ENCODE data around the gene PFKFB3. TPM values are rescaled to one million over a fixed set of nuclear protein-coding genes. Genes with fewer than 3 reads are reported as not detected.

Gene PFKFB3
- total and polyA plus RNA-seq, 4 donors: 24.9 to 54.8 (median 39.3) TPM

DNA sequence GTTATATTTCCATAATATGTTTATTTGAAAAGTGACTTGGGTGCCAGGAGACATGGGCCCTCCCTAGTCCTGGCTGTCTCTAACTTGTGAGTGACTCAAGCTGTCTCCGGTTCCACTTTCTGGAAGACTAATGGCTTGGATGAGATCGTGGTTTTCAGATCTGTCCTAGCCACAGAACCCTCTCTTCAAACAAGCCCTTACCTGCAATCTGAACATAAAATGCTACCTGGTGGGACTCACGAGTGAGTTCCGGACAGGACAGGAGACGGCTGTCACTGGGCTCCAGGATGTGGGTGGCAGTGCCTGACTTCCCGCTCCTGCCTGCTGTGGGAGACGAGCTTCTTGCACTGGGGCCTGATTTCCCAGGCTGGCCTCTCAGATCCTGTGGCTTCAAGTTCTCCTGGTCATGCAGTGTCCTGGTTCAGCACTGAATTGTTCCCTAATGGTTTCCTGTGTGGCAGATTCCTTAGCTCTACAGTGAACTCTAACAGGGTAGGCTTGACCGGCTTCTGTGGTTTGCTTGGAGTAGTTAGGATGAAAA is 26.0 kb upstream of the PFKFB3 start:
- H3K4me1 ChIP-seq (ENCODE audit: control insufficient read depth, insufficient read depth, low read length): peaks cover 12% of the 10 kb centered on the region
- no peaks in the 10 kb centered on the region for H3K9me3 ChIP-seq (ENCODE audit: control insufficient read depth, insufficient read depth, low read length)
- WGBS (ENCODE audit: insufficient coverage): 90% methylated on average over 5 of the region's 8 CpGs
- H3K27ac ChIP-seq (ENCODE audit: low read depth, low read length): no peak overlapping the region
- H3K4me3 ChIP-seq (ENCODE audit: low read depth, low read length): no peak overlapping the region
- H3K27me3 ChIP-seq (ENCODE audit: control insufficient read depth, insufficient read depth, low read length): no peaks in the 10 kb centered on the region
- no peak for DNase-seq (ENCODE audit: low read depth in 4 of 6, low spot score in 6 of 6)
- peaks cover 5% of the 10 kb centered on the region for H3K36me3 ChIP-seq (ENCODE audit: control insufficient read depth, insufficient read depth, low read length)

DNA sequence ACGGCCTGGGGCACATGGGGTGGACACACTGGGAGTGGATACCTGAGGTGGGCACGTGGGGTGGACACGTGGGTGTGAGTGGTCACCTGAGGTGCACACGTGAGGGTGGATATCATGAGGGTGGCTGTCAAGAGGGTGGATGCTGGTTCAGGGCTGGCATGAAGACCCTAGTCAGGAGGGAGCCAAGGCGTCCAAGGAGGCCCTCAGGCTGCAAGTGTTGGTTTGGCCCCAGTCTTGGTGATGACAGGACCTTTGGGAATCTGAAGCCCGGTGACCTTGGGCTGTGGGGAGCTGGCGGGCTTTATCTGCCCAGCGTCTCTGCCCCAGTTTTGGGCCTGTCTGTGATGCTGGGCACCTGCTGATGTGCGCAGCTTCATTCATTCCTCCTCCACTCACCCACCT is 24.9 kb upstream of the PFKFB3 start:
- H3K36me3 ChIP-seq (ENCODE audit: control insufficient read depth, insufficient read depth, low read length): peaks cover 5% of the 10 kb centered on the region
- H3K9me3 ChIP-seq (ENCODE audit: control insufficient read depth, insufficient read depth, low read length): no peaks in the 10 kb centered on the region
- H3K4me1 ChIP-seq (ENCODE audit: control insufficient read depth, insufficient read depth, low read length): peaks cover 18% of the 10 kb centered on the region
- H3K4me3 ChIP-seq (ENCODE audit: low read depth, low read length): no peak overlapping the region
- WGBS (ENCODE audit: insufficient coverage): 90% methylated on average over 9 of the region's 9 CpGs
- H3K27ac ChIP-seq (ENCODE audit: low read depth, low read length): no peak overlapping the region
- H3K27me3 ChIP-seq (ENCODE audit: control insufficient read depth, insufficient read depth, low read length): no peaks in the 10 kb centered on the region
- DNase-seq (ENCODE audit: low read depth in 4 of 6, low spot score in 6 of 6): no peak

DNA sequence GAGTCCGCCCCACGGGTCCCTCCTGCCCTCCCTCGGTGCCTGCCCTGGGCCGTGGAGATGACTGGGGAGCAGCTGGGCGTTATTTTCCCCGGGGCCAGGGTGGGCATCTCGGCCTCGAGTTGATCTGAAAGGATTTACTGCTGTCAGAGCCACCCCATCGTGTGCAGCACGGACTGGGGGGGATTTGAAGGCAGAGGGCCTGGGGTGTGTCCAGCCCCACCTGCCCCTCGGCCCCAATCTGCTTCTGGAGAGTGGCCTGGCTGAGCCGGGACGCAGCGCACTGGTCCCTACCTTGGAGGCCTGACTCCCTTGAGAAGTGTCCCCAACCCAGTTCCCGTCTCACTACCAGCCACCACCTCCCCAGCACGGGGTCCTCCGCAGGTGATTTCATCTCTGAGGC is 24.2 kb upstream of the PFKFB3 start:
- no peak for DNase-seq (ENCODE audit: low read depth in 4 of 6, low spot score in 6 of 6)
- no peaks in the 10 kb centered on the region for H3K9me3 ChIP-seq (ENCODE audit: control insufficient read depth, insufficient read depth, low read length)
- H3K4me1 ChIP-seq (ENCODE audit: control insufficient read depth, insufficient read depth, low read length): peaks cover 18% of the 10 kb centered on the region
- H3K27ac ChIP-seq (ENCODE audit: low read depth, low read length): no peak overlapping the region
- H3K4me3 ChIP-seq (ENCODE audit: low read depth, low read length): no peak overlapping the region
- 62% methylated on average over 17 of the region's 17 CpGs for WGBS (ENCODE audit: insufficient coverage)
- H3K36me3 ChIP-seq (ENCODE audit: control insufficient read depth, insufficient read depth, low read length): peaks cover 5% of the 10 kb centered on the region
- no peaks in the 10 kb centered on the region for H3K27me3 ChIP-seq (ENCODE audit: control insufficient read depth, insufficient read depth, low read length)

DNA sequence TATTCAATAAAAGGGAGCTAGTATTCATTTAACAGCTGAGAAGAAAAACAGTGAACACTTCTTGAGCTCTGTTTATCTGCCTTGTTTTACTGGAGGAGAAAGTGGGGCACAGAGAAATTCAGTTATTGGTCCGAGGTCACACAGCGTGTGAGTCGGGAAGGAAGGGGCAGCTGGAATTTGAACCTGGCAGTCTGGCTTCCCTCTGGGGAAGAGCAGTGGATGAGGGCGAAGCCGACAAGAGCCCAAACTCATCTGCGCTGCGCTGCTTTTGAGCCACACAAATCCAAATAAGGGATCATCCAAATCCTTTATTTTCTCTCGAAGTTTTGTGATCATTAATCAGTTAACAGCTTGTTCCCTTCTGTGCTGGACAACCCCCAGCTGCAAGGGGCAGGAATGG is 23.7 kb upstream of the PFKFB3 start:
- 71% methylated on average over 5 of the region's 8 CpGs for WGBS (ENCODE audit: insufficient coverage)
- no peak for DNase-seq (ENCODE audit: low read depth in 4 of 6, low spot score in 6 of 6)
- H3K4me3 ChIP-seq (ENCODE audit: low read depth, low read length): no peak overlapping the region
- no peaks in the 10 kb centered on the region for H3K9me3 ChIP-seq (ENCODE audit: control insufficient read depth, insufficient read depth, low read length)
- peaks cover 17% of the 10 kb centered on the region for H3K4me1 ChIP-seq (ENCODE audit: control insufficient read depth, insufficient read depth, low read length)
- peaks cover 5% of the 10 kb centered on the region for H3K36me3 ChIP-seq (ENCODE audit: control insufficient read depth, insufficient read depth, low read length)
- H3K27me3 ChIP-seq (ENCODE audit: control insufficient read depth, insufficient read depth, low read length): no peaks in the 10 kb centered on the region
- H3K27ac ChIP-seq (ENCODE audit: low read depth, low read length): no peak overlapping the region

DNA sequence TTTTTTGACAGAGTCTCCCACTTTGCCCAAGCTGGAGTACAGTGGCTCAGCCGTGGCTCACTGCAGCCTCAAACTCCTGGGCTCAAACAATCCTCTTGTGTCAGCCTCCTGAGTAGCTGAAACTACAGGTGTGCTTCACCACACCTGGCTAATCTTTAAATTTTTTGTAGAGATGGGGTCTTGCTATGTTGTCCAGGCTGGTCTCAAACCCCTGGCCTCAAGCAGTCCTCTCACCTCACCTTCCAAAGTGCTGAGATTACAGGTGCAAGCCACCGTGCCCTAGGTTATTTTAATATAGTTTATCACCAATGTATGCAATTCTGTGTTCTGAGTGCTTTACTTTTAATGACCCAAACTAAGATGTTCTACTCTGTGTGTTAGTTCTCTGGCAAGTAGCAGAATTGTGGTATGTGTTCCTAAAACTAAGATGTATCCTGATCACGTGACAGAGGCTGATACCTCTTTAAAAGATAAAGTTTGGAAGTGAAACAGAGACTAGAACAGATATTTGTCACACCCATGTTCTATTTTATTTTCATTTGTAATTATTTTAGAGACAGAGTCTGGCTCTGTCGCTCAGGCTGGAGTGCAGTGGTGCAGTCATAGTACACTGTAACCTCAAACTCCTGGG is 22.1 kb upstream of the PFKFB3 start:
- Histone ChIP-seq H3K4me3 (ENCODE audit: low read depth, low read length) (no peak overlapping the region), H3K27ac (ENCODE audit: low read depth, low read length) (no peak overlapping the region), H3K9me3 (ENCODE audit: control insufficient read depth, insufficient read depth, low read length) (no peaks in the 10 kb centered on the region), H3K27me3 (ENCODE audit: control insufficient read depth, insufficient read depth, low read length) (no peaks in the 10 kb centered on the region), H3K36me3 (ENCODE audit: control insufficient read depth, insufficient read depth, low read length) (no peaks in the 10 kb centered on the region), H3K4me1 (ENCODE audit: control insufficient read depth, insufficient read depth, low read length) (peaks cover 12% of the 10 kb centered on the region)
- no peak for DNase-seq (ENCODE audit: low read depth in 4 of 6, low spot score in 6 of 6)
- 100% methylated on average over 1 of the region's 4 CpGs for WGBS (ENCODE audit: insufficient coverage)

DNA sequence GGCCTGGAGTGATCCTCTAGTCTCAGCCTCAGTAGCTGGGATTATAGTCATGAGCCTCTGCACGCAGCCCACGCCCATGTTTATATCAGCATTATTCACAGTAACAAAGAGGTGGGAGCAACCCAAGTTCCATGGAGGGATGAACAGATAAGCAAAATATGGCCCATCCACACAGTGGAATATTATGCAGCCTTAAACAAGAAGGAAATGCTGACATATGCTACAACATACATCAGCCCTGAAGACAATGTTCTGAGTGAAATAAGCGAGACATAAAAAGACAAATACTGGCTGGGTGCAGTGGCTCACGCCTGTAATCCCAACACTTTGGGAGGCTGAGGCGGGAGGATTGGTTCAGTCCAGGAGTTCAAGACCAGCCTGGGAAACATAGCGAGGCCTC is 21.5 kb upstream of the PFKFB3 start:
- Histone ChIP-seq H3K4me1 (ENCODE audit: control insufficient read depth, insufficient read depth, low read length) (peaks cover 12% of the 10 kb centered on the region), H3K36me3 (ENCODE audit: control insufficient read depth, insufficient read depth, low read length) (no peaks in the 10 kb centered on the region), H3K4me3 (ENCODE audit: low read depth, low read length) (no peak overlapping the region), H3K9me3 (ENCODE audit: control insufficient read depth, insufficient read depth, low read length) (no peaks in the 10 kb centered on the region), H3K27ac (ENCODE audit: low read depth, low read length) (no peak overlapping the region), H3K27me3 (ENCODE audit: control insufficient read depth, insufficient read depth, low read length) (no peaks in the 10 kb centered on the region)
- 94% methylated on average over 4 of the region's 6 CpGs for WGBS (ENCODE audit: insufficient coverage)
- DNase-seq (ENCODE audit: low read depth in 4 of 6, low spot score in 6 of 6): no peak

DNA sequence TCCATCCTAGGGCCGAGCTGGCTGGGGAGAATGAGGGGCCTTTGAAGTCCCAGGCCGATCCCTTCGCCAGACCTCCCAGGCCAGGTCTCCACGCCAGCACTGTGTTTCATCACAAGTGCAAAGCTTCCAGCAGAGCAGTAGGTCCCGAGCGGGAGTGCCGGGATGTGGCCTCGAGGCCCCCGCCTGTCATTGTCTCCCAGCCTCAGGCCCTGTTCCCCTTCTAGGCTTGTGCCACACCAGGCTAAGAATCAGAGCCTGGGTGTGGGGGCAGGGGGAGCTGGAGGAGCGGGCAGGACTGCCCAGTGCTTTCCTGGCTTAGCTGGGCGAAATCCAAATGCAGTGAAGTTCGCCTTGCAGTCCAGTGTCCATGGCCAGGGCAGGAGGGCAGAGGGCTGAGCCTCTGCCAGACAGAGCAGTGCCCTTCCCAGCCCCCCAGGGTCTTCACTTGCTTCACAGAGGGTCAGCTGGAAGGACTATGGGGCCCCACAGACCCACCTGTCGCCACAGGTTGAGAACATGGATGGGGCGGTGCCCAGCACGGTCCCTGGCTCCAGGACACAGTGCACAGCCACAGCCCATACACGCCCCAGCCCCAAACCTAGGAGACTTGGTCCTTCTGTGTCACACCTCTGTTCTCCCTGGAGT is 20.2 kb upstream of the PFKFB3 start:
- 43% methylated on average over 13 of the region's 16 CpGs for WGBS (ENCODE audit: insufficient coverage)
- H3K27me3 ChIP-seq (ENCODE audit: control insufficient read depth, insufficient read depth, low read length): no peaks in the 10 kb centered on the region

DNA sequence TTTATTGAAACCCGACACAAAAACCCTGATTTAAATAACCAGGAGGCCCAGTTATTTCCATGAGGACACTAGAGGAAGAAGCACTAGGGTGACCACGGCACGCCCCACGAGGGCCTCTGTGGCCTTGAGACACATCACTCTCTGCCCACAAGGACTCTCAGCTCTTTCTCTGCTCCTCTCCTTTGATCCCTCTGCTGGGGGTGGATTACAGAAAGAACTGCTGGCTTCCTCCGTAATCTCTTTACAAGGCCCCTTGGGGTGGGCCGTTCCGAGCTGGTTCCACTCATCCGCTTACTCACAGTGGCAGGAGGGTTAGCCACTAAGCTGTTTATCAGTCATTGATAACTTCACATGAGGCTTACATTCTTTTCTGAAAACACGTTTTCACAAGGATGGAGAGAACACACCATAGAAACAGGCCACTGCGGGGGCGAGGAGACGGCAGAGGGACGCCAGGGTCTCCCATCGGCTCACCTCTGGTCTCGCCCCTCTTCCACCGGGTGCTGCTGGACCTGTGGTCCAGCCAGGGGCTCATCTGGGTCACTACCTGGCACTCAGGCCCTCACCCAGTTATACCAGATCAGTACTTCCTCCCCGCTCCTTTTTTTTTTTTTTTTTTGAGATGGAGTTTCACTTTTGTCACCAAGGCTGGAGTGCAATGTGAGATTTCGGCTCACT is 17.6 kb upstream of the PFKFB3 start:
- H3K27ac ChIP-seq (ENCODE audit: low read depth, low read length): no peak overlapping the region
- no peak for DNase-seq (ENCODE audit: low read depth in 4 of 6, low spot score in 6 of 6)
- WGBS (ENCODE audit: insufficient coverage): 89% methylated on average over 10 of the region's 18 CpGs

More for the DNA sequence above, 20.2 kb upstream of the PFKFB3 start:
- Histone ChIP-seq H3K4me1 (ENCODE audit: control insufficient read depth, insufficient read depth, low read length) (peaks cover 12% of the 10 kb centered on the region), H3K27ac (ENCODE audit: low read depth, low read length) (no peak overlapping the region), H3K4me3 (ENCODE audit: low read depth, low read length) (no peak overlapping the region), H3K9me3 (ENCODE audit: control insufficient read depth, insufficient read depth, low read length) (no peaks in the 10 kb centered on the region), H3K36me3 (ENCODE audit: control insufficient read depth, insufficient read depth, low read length) (no peaks in the 10 kb centered on the region)
- no peak for DNase-seq (ENCODE audit: low read depth in 4 of 6, low spot score in 6 of 6)

DNA sequence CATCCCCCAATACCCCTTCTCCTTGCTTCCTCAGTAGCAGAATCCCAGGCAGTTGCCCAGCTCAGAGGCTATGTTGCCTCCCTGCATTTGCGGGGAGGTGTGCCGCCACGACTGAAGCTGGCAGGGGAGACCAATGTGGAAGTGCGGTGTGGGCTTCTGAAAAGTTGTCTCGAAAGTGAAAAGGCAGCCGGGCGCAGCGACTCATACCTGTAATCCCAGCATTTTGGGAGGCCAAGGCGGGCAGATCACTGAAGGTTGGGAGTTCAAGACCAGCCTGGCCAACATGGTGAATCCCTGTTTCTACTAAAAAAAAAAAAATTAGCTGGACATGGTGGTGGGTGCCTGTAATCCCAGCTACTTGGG is 15.9 kb upstream of the PFKFB3 start:
- Histone ChIP-seq H3K27me3 (ENCODE audit: control insufficient read depth, insufficient read depth, low read length) (no peaks in the 10 kb centered on the region), H3K4me1 (ENCODE audit: control insufficient read depth, insufficient read depth, low read length) (peaks cover 7% of the 10 kb centered on the region), H3K27ac (ENCODE audit: low read depth, low read length) (no peak overlapping the region), H3K4me3 (ENCODE audit: low read depth, low read length) (no peak overlapping the region), H3K36me3 (ENCODE audit: control insufficient read depth, insufficient read depth, low read length) (no peaks in the 10 kb centered on the region), H3K9me3 (ENCODE audit: control insufficient read depth, insufficient read depth, low read length) (no peaks in the 10 kb centered on the region)
- 94% methylated on average over 7 of the region's 9 CpGs for WGBS (ENCODE audit: insufficient coverage)
- no peak for DNase-seq (ENCODE audit: low read depth in 4 of 6, low spot score in 6 of 6)

More for the DNA sequence above, 17.6 kb upstream of the PFKFB3 start:
- H3K9me3 ChIP-seq (ENCODE audit: control insufficient read depth, insufficient read depth, low read length): no peaks in the 10 kb centered on the region
- no peak overlapping the region for H3K4me3 ChIP-seq (ENCODE audit: low read depth, low read length)
- H3K4me1 ChIP-seq (ENCODE audit: control insufficient read depth, insufficient read depth, low read length): peaks cover 7% of the 10 kb centered on the region
- no peaks in the 10 kb centered on the region for H3K36me3 ChIP-seq (ENCODE audit: control insufficient read depth, insufficient read depth, low read length)
- H3K27me3 ChIP-seq (ENCODE audit: control insufficient read depth, insufficient read depth, low read length): no peaks in the 10 kb centered on the region

Measured in spinal cord (tissue), 10 donors.